HepG2 (cell line): Measurements from ENCODE around the gene RINL. TPM values are rescaled to one million over a fixed set of nuclear protein-coding genes. Genes with fewer than 3 reads are reported as not detected.

Experiments used
- CREB1 ChIP-seq, 2 experiments: fragments of 450-650 bp in 1 of 2; IDR thresholded peaks; 2 replicates each; pipeline ENCODE4 v1.6.1; 2016 to 2017; ENCODE audit warnings: control low read depth in 1 of 2, mild to moderate bottlenecking in 1 of 2, missing compliant biosample characterization in 1 of 2, missing genetic modification characterization in 1 of 2
- GABPA ChIP-seq, 2 experiments: IDR thresholded peaks; 2 replicates each; pipeline ENCODE4 v1.6.1; 2011 to 2016; ENCODE audit warnings: low read depth in 2 of 2, low read length in 1 of 2, missing biosample characterization in 1 of 2, missing genetic modification characterization in 1 of 2
- KDM2A ChIP-seq: sonication (generic); formaldehyde crosslinking; IDR thresholded peaks from 2 replicates; pipeline ENCODE4 v1.4.0; 2020; ENCODE audit warnings: low read depth, missing genetic modification reagents, borderline replicate concordance
- MIER3 ChIP-seq: IDR thresholded peaks from 2 replicates; pipeline ENCODE4 v1.6.1; 2016; ENCODE audit warnings: missing compliant biosample characterization, borderline replicate concordance
- POLR2G ChIP-seq: fragments of 200-400 bp; formaldehyde crosslinking; IDR thresholded peaks from 2 replicates; pipeline ENCODE4 v1.6.1; 2018; ENCODE audit warnings: mild to moderate bottlenecking, low read depth, low read length, moderate library complexity
- RARG ChIP-seq: sonication (generic); formaldehyde crosslinking; IDR thresholded peaks from 2 replicates; pipeline ENCODE4 v1.4.0; 2020; ENCODE audit warnings: low read depth, mild to moderate bottlenecking, missing genetic modification reagents
- RORA ChIP-seq: sonication (generic); formaldehyde crosslinking; IDR thresholded peaks from 2 replicates; pipeline ENCODE4 v1.5.0; 2020; ENCODE audit warnings: mild to moderate bottlenecking, missing genetic modification reagents, moderate library complexity
- TBX3 ChIP-seq: fragments of 450-650 bp; IDR thresholded peaks from 2 replicates; pipeline ENCODE4 v1.6.1; 2017; ENCODE audit warnings: antibody characterized with exemption, mild to moderate bottlenecking, inconsistent platforms, borderline replicate concordance
- ZBTB33 ChIP-seq: sonication (generic); formaldehyde crosslinking; IDR thresholded peaks from 2 replicates; pipeline ENCODE4 v1.4.0; 2020; ENCODE audit warnings: missing genetic modification reagents
- ZIK1 ChIP-seq: sonication (generic); formaldehyde crosslinking; IDR thresholded peaks from 2 replicates; pipeline ENCODE4 v1.5.0; 2020; ENCODE audit warnings: mild to moderate bottlenecking, low read depth, missing genetic modification reagents, borderline replicate concordance
- ZNF143 ChIP-seq: sonication (generic); formaldehyde crosslinking; IDR thresholded peaks from 2 replicates; pipeline ENCODE4 v1.4.0; 2020; ENCODE audit warnings: missing genetic modification reagents
- ZNF232 ChIP-seq: sonication (generic); formaldehyde crosslinking; IDR thresholded peaks from 2 replicates; pipeline ENCODE4 v1.4.0; 2020; ENCODE audit warnings: missing genetic modification reagents, borderline replicate concordance
- ZNF253 ChIP-seq: sonication (generic); formaldehyde crosslinking; IDR thresholded peaks from 2 replicates; pipeline ENCODE4 v1.8.0; 2022; ENCODE audit warnings: mild to moderate bottlenecking, missing genetic modification reagents, borderline replicate concordance
- ZNF281 ChIP-seq: sonication (generic); formaldehyde crosslinking; IDR thresholded peaks from 2 replicates; pipeline ENCODE4 v1.4.0; 2020; ENCODE audit warnings: missing genetic modification reagents, borderline replicate concordance
- ZNF354B ChIP-seq: sonication (generic); formaldehyde crosslinking; IDR thresholded peaks from 2 replicates; pipeline ENCODE4 v1.8.0; 2022; ENCODE audit warnings: mild to moderate bottlenecking, missing genetic modification reagents
- ZNF501 ChIP-seq: sonication (generic); formaldehyde crosslinking; IDR thresholded peaks from 2 replicates; pipeline ENCODE4 v1.5.1; 2020; ENCODE audit warnings: mild to moderate bottlenecking, moderate library complexity, missing genetic modification reagents
- ZNF510 ChIP-seq: sonication (generic); formaldehyde crosslinking; IDR thresholded peaks from 2 replicates; pipeline ENCODE4 v1.4.0; 2020; ENCODE audit warnings: low read depth, mild to moderate bottlenecking, missing genetic modification reagents
- ZNF546 ChIP-seq: sonication (generic); formaldehyde crosslinking; conservative IDR thresholded peaks from 2 replicates; pipeline ENCODE4 v1.8.1; 2023; ENCODE audit warnings: mild to moderate bottlenecking, missing genetic modification reagents
- ZNF572 ChIP-seq: sonication (generic); formaldehyde crosslinking; IDR thresholded peaks from 2 replicates; pipeline ENCODE4 v1.5.1; 2020; ENCODE audit warnings: mild to moderate bottlenecking, missing genetic modification reagents
- ZNF709 ChIP-seq: sonication (generic); formaldehyde crosslinking; IDR thresholded peaks from 2 replicates; pipeline ENCODE4 v1.5.0; 2020; ENCODE audit warnings: mild to moderate bottlenecking, missing genetic modification reagents
- ZNF839 ChIP-seq: sonication (generic); formaldehyde crosslinking; IDR thresholded peaks from 2 replicates; pipeline ENCODE4 v1.4.0; 2020; ENCODE audit warnings: missing genetic modification reagents, mild to moderate bottlenecking, borderline replicate concordance
- ZSCAN29 ChIP-seq: sonication (generic); formaldehyde crosslinking; conservative IDR thresholded peaks from 2 replicates; pipeline ENCODE4 v1.4.0; 2020; ENCODE audit warnings: mild to moderate bottlenecking, missing genetic modification reagents
- polyA plus RNA-seq, 8 experiments: library from polyadenylated mRNA; depleted of rRNA in 3 of 8; stranded (reverse) in 7 of 8; unstranded in 1 of 8; fragments of >200 nt; fragmentation: Illumina TruSeq in 4 of 8; extraction: Trizol in 4 of 8; gene quantifications; 2 replicates each; pipeline versions ENCODE4 v1.2.1 to v1.2.3, GENCODE V29; 2011 to 2016; ENCODE audit warnings: low read depth in 4 of 8, missing spikeins in 1 of 8, mixed read lengths in 1 of 8; ENCODE audit not compliant: insufficient read depth in 1 of 8
- total RNA-seq, 5 experiments: library from RNA; depleted of rRNA; stranded (reverse); fragments of >200 nt; fragmentation: Illumina TruSeq; extraction: Trizol; gene quantifications; 2 replicates each; pipeline ENCODE4 v1.2.3, GENCODE V29; 2016; ENCODE audit warnings: low read depth in 1 of 5
- TF ChIP-seq, protein P1 (sequence below): sonication (generic); formaldehyde crosslinking; IDR thresholded peaks from 2 replicates; pipeline ENCODE4 v1.8.0; 2022; ENCODE audit warnings: low read depth, missing genetic modification reagents

RINL gene
- total and polyA plus RNA-seq, 2 of the 13 experiments (the other 11 are each of a cell fraction or from before 2014, with no cell fraction given) = 11.4 to 18.0 TPM

DNA sequence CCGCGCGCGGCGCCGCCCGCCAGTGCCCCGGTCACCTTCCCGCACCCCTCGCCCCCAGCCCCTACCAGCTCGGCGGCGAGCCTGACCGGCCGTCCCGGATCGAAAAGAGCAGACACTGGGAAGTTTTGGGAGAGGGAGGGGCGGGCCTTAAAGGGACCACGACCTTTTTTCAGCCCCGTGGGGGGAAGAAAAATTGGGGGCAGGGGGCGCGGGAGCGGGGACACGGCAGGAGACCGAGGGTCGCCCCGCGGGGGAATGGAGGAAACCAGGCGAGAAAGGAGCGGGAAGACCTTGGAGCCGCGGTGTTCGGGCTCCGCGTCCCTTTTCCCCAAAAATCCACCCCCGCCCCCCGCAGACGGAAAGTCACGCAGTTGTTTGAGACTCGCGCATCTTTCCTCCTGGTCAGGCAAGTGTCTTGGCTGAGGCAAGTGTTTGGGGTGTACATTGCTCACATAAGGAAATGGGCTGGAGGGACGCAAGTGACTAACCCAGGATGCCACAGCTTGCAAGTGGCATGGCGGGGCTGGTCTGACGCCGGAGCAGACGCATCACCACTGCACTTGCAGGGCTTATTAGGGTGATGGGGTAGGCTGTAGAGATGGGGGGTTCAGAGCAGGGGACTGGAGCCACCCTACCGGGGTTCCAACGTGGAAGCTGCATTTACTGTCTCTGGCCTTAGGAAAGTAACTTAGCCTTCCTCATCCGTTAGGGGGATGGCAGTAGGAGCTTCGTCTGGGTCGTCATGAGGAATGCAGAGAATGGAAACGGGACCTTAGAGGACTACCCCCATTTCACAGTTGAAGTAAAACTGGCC, 25.6 kb downstream of the RINL start (continued):
- TF ChIP-seq ZNF546 (CRISPR knock-in tag) (peak; percentile 65; the same call in 1 of the 2 replicates), ZNF354B (CRISPR knock-in tag) (no peak), RARG (CRISPR knock-in tag) (no peak), ZBTB33 (CRISPR knock-in tag) (0 out of 2 replicates have a peak, but pooled peaks have one; percentile 8), ZNF510 (no peak), RORA (no peak), ZNF839 (CRISPR knock-in tag) (no peak), ZNF501 (no peak), MIER3 (CRISPR knock-in tag) (0 out of 2 replicates have a peak, but pooled peaks have one; percentile 55), ZIK1 (CRISPR knock-in tag) (no peak), ZNF232 (CRISPR knock-in tag) (0 out of 2 replicates have a peak, but pooled peaks have one; percentile 33), ZNF709 (CRISPR knock-in tag) (no peak), CREB1 (IDR thresholded peaks at IDR 0.05) (no peak), CREB1 (CRISPR knock-in tag; IDR thresholded peaks at IDR 0.05) (no peak), KDM2A (peak; percentile 29), POLR2G (peak; percentile 54), TBX3 (no peak), ZNF281 (no peak), ZNF572 (no peak), ZNF253 (CRISPR knock-in tag) (0 out of 2 replicates have a peak, but pooled peaks have one; percentile 8), ZSCAN29 (CRISPR knock-in tag) (no peak), GABPA (IDR thresholded peaks at IDR 0.05; ENCODE audit: low read depth, low read length) (no peak), GABPA (CRISPR knock-in tag; IDR thresholded peaks at IDR 0.05; ENCODE audit: low read depth) (0 out of 2 replicates have a peak, but pooled peaks have one; percentile 2), ZNF143 (0 out of 2 replicates have a peak, but pooled peaks have one; percentile 32)
- TF ChIP-seq, protein P1, sequence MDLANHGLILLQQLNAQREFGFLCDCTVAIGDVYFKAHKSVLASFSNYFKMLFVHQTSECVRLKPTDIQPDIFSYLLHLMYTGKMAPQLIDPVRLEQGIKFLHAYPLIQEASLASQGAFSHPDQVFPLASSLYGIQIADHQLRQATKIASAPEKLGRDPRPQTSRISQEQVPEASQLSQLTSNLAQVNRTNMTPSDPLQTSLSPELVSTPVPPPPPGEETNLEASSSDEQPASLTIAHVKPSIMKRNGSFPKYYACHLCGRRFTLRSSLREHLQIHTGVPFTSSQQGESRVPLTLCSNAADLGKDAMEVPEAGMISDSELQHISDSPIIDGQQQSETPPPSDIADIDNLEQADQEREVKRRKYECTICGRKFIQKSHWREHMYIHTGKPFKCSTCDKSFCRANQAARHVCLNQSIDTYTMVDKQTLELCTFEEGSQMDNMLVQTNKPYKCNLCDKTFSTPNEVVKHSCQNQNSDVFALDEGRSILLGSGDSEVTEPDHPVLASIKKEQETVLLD (CRISPR knock-in tag) = no peak; the same call in 1 of the 2 replicates
